Mesenchymal stem cell (in vitro differentiated cells and primary cell): ENCODE measurements around the gene VWA3B.

Source experiments
- DNase-seq: peaks from one replicate; pipeline ENCODE4 v3.0.0-alpha.2; 2013
- H2AFZ ChIP-seq: one replicate; pipeline ENCODE4 v1.6.1; 2013; ENCODE audit warnings: low read depth, mild to moderate bottlenecking, control low read depth, inconsistent platforms, low read length, moderate library complexity
- H2AK5ac ChIP-seq: 2 replicates; pipeline ENCODE4 v1.6.1; 2013; ENCODE audit warnings: low read length, moderate library complexity, mild to moderate bottlenecking, inconsistent platforms; ENCODE audit not compliant: severe bottlenecking
- H2BK120ac ChIP-seq: one replicate; pipeline ENCODE4 v1.6.1; 2013; ENCODE audit warnings: low read depth, mild to moderate bottlenecking, inconsistent platforms, low read length, moderate library complexity
- H2BK12ac ChIP-seq, 2 experiments: one replicate each; pipeline ENCODE4 v1.6.1; 2013; ENCODE audit warnings: inconsistent platforms in 2 of 2, low read length in 2 of 2, mild to moderate bottlenecking in 2 of 2, moderate library complexity in 2 of 2, control low read depth in 1 of 2
- H2BK15ac ChIP-seq: one replicate; pipeline ENCODE4 v1.6.1; 2013; ENCODE audit warnings: mild to moderate bottlenecking, low read depth, inconsistent platforms; ENCODE audit not compliant: poor library complexity, severe bottlenecking
- H2BK5ac ChIP-seq: 2 replicates; pipeline ENCODE4 v1.6.1; 2013; ENCODE audit warnings: low read depth, mild to moderate bottlenecking, low read length, control low read depth, inconsistent platforms; ENCODE audit not compliant: poor library complexity, severe bottlenecking
- H3K14ac ChIP-seq, 2 experiments: one replicate each; pipeline ENCODE4 v1.6.1; 2013; ENCODE audit warnings: inconsistent platforms in 2 of 2, low read length in 2 of 2, control low read depth in 1 of 2, mild to moderate bottlenecking in 1 of 2, moderate library complexity in 1 of 2
- H3K18ac ChIP-seq, 2 experiments: one replicate each; pipeline ENCODE4 v1.6.1; 2013; ENCODE audit warnings: inconsistent platforms in 2 of 2, low read length in 2 of 2, control low read depth in 1 of 2, low read depth in 1 of 2, mild to moderate bottlenecking in 1 of 2
- H3K23ac ChIP-seq, 2 experiments: one replicate each; pipeline ENCODE4 v1.6.1; 2013; ENCODE audit warnings: inconsistent platforms in 2 of 2, low read length in 2 of 2, mild to moderate bottlenecking in 2 of 2, moderate library complexity in 2 of 2, control low read depth in 1 of 2
- H3K27ac ChIP-seq: 2 replicates; pipeline ENCODE4 v1.5.1; 2013; ENCODE audit warnings: mild to moderate bottlenecking, moderate library complexity, low read length, control low read depth, inconsistent platforms; ENCODE audit not compliant: poor library complexity, severe bottlenecking
- H3K27me3 ChIP-seq, 2 experiments: 2 replicates each; pipeline versions ENCODE4 v1.6.1 to v1.7.0; 2013; ENCODE audit warnings: low read length in 2 of 2, mild to moderate bottlenecking in 2 of 2, moderate library complexity in 2 of 2, control low read depth in 1 of 2, inconsistent platforms in 1 of 2; ENCODE audit not compliant: control insufficient read depth in 1 of 2, insufficient read depth in 1 of 2
- H3K36me3 ChIP-seq, 2 experiments: 2 replicates each; pipeline versions ENCODE4 v1.6.1 to v1.7.0; 2013; ENCODE audit warnings: low read length in 2 of 2, control low read depth in 1 of 2, inconsistent platforms in 1 of 2, low read depth in 1 of 2, mild to moderate bottlenecking in 1 of 2; ENCODE audit not compliant: insufficient read depth in 2 of 2, control insufficient read depth in 1 of 2
- H3K4ac ChIP-seq, 2 experiments: one replicate each; pipeline ENCODE4 v1.6.1; 2013; ENCODE audit warnings: inconsistent platforms in 2 of 2, low read length in 2 of 2, mild to moderate bottlenecking in 2 of 2, moderate library complexity in 2 of 2, control low read depth in 1 of 2, low read depth in 1 of 2
- H3K4me1 ChIP-seq: 2 replicates; pipeline ENCODE4 v1.6.1; 2013; ENCODE audit warnings: low read depth, low read length, control low read depth; ENCODE audit not compliant: control insufficient read depth, insufficient read depth
- H3K4me2 ChIP-seq: 2 replicates; pipeline ENCODE4 v1.6.1; 2013; ENCODE audit warnings: low read length, mild to moderate bottlenecking, inconsistent platforms; ENCODE audit not compliant: poor library complexity, severe bottlenecking
- H3K4me3 ChIP-seq, 2 experiments: 2 replicates each; pipeline versions ENCODE4 v1.5.1 to v1.7.0; 2013; ENCODE audit warnings: low read length in 2 of 2, mild to moderate bottlenecking in 2 of 2, control low read depth in 1 of 2, low read depth in 1 of 2; ENCODE audit not compliant: insufficient read depth in 1 of 2
- H3K79me1 ChIP-seq: replicated peaks from 2 replicates; pipeline ENCODE4 v1.6.1; 2013; ENCODE audit warnings: mild to moderate bottlenecking, control low read depth, low read length, inconsistent platforms; ENCODE audit not compliant: poor library complexity, severe bottlenecking
- H3K9ac ChIP-seq: 2 replicates; pipeline ENCODE4 v1.7.0; 2013; ENCODE audit warnings: mild to moderate bottlenecking, low read length, moderate library complexity
- H3K9me3 ChIP-seq: 2 replicates; pipeline ENCODE4 v1.7.0; 2013; ENCODE audit warnings: mild to moderate bottlenecking, low read length; ENCODE audit not compliant: control insufficient read depth
- H4K8ac ChIP-seq: one replicate; pipeline ENCODE4 v1.6.1; 2013; ENCODE audit warnings: inconsistent platforms, mild to moderate bottlenecking, low read length, moderate library complexity
- H4K91ac ChIP-seq: one replicate; pipeline ENCODE4 v1.6.1; 2013; ENCODE audit warnings: mild to moderate bottlenecking, low read length, inconsistent platforms
- whole genome bisulfite sequencing: methylation state at CpG from one replicate; pipeline ENCODE4 v1.1.7; 2013; ENCODE audit warnings: mixed read lengths; 5-methylcytosine and 5-hydroxymethylcytosine counted together

Gene VWA3B

DNA sequence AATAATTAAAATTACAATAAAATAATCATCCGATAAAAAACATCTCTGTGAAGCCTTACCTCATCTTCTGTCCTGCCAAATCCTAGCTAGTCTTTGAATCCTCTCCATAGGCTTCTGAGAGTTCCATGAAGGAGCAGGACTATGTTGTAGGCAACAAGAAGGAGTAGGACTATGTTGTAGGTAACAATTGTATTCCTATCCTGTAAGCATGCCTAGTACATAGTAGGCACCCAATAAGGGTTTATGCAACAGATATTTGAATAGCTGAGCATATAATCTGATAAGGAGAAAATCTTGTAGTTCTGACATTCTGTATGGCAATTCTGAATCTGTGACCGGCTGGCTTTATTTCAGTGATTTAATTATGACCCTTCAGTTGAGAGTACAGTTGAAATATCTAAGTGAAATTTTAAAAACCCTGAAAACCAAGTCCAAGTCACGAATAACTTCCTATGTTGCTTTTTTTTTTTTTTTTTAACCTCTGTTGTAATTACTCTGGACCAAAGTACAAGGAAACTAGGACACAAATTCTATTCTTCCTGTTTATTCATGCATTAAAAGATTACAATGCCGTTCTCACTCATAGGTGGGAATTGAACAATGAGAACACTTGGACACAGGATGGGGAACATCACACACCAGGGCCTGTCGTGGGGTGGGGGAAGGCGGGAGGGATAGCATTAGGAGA lies 27.8 kb downstream of the VWA3B start:
- Histone ChIP-seq H2BK120ac (no peak overlapping the region), H4K8ac (no peak overlapping the region), H3K27ac (no peak overlapping the region), H3K4me2 (no peak overlapping the region), H4K91ac (no peak overlapping the region), H3K79me1 (no peaks in the 10 kb centered on the region), H2AK5ac (no peak overlapping the region), H3K9me3 (peaks cover 18% of the 10 kb centered on the region), H3K9ac (no peak overlapping the region), H2BK5ac (no peak overlapping the region), H2BK12ac (no peak overlapping the region), H2BK15ac (no peak overlapping the region), H3K4me3 (no peak overlapping the region), H3K36me3 (no peaks in the 10 kb centered on the region), H3K4ac (no peak overlapping the region), H3K27me3 (peaks cover 8 to 31% of the 10 kb centered on the region in 2 experiments), H2AFZ (no peak overlapping the region), H3K14ac (no peak overlapping the region), H3K18ac (no peak overlapping the region), H3K4me1 (no peaks in the 10 kb centered on the region), H3K23ac (no peak overlapping the region)
- DNase-seq, result no peak
- 100% methylated on average over 2 of the region's 6 CpGs for WGBS

DNA sequence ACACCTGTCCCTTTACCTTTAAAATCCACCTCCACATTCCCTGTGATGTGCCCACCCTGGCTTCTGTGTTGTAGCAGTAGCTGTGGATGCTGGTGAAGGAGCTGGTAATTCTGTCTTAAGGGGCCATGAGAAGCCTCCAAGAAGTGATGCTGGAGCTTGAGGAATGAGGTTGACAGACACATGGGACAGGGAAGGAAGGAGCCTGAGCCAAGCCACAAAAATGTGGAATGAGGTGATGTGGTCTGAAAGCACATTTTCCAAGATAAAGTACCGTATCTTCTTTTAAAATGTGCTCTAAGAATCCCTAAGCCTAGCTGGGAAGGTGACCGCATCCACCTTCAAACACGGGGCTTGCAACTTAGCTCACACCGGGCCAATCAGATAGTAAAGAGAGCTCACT lies 31.2 kb downstream of the VWA3B start:
- Histone ChIP-seq H3K9me3 (peaks cover 5% of the 10 kb centered on the region), H3K18ac (no peak overlapping the region)
- 87% methylated on average over 4 of the region's 4 CpGs for WGBS

DNA sequence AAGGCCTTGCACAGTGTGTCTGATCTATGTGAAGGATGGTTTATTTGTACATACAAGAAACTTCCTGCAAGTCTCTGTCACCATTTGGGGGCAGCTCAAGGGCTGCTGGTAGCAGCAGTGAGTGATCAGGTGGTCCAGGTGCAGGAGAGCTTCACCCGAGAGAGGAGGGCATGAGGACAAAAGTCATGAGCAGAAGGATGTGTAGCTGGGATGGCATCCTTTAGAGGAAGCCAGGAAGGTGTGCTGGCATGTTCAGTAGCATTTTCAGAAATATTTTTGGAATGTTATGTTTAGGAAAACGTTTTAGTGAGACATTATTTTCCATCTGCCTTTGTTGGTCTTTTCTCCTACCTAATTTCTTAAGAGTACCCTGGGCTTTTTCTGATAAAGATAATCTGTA lies 31.9 kb downstream of the VWA3B start:
- Histone ChIP-seq H3K4me2 (no peak overlapping the region), H3K27me3 (peaks cover 35 to 69% of the 10 kb centered on the region in 2 experiments), H3K4me1 (no peaks in the 10 kb centered on the region), H3K4me3 (no peak overlapping the region), H2AK5ac (no peak overlapping the region), H2BK15ac (no peak overlapping the region), H2AFZ (no peak overlapping the region), H3K4ac (no peak overlapping the region), H3K79me1 (no peaks in the 10 kb centered on the region), H3K9ac (no peak overlapping the region), H2BK5ac (no peak overlapping the region), H3K27ac (no peak overlapping the region), H4K91ac (no peak overlapping the region), H3K14ac (no peak overlapping the region), H3K9me3 (no peaks in the 10 kb centered on the region), H3K18ac (no peak overlapping the region), H2BK120ac (no peak overlapping the region), H2BK12ac (no peak overlapping the region), H4K8ac (no peak overlapping the region), H3K23ac (no peak overlapping the region), H3K36me3 (no peaks in the 10 kb centered on the region)
- 52% methylated on average over 1 of the region's 2 CpGs for WGBS
- no peak for DNase-seq

More for the DNA sequence above, 31.2 kb downstream of the VWA3B start:
- Histone ChIP-seq H4K8ac (no peak overlapping the region), H3K27ac (no peak overlapping the region), H3K79me1 (no peaks in the 10 kb centered on the region), H3K27me3 (peaks cover 28 to 64% of the 10 kb centered on the region in 2 experiments), H3K4me1 (no peaks in the 10 kb centered on the region), H2BK15ac (no peak overlapping the region), H2BK120ac (no peak overlapping the region), H3K4me2 (no peak overlapping the region), H2BK5ac (no peak overlapping the region), H4K91ac (no peak overlapping the region), H2BK12ac (no peak overlapping the region), H3K23ac (no peak overlapping the region), H2AFZ (no peak overlapping the region), H2AK5ac (no peak overlapping the region), H3K4me3 (no peak overlapping the region), H3K9ac (no peak overlapping the region), H3K36me3 (no peaks in the 10 kb centered on the region), H3K4ac (no peak overlapping the region), H3K14ac (no peak overlapping the region)
- no peak for DNase-seq

DNA sequence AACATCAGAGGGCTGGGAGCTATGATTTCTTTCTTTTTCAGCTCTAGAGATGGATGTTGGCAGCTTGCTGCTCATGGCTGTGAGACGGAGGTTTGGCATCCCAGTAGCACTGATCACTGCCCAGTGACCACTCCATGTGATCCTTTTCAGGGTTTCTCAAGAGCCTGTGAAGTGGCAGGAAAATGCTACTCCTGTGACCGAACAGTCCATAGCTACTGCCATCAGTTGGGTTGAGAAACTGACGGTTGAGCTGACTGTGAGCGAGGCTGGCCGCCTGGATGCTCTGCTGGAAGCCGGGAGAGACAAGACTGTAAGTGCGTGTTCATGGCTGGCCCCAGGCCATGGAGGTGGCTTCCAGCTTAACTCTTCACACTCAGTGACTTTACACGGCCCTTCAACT lies 34.2 kb downstream of the VWA3B start:
- no peak overlapping the region for H2BK120ac ChIP-seq
- H2AK5ac ChIP-seq, result no peak overlapping the region
- H4K91ac ChIP-seq, result no peak overlapping the region
- H3K27ac ChIP-seq, result no peak overlapping the region
- H3K27me3 ChIP-seq, result peaks cover 50 to 78% of the 10 kb centered on the region in 2 experiments
- no peak overlapping the region for H3K23ac ChIP-seq
- no peaks in the 10 kb centered on the region for H3K9me3 ChIP-seq
- H2BK15ac ChIP-seq, result no peak overlapping the region
- no peak overlapping the region for H3K18ac ChIP-seq
- no peak overlapping the region for H3K4me3 ChIP-seq
- no peak overlapping the region for H2BK5ac ChIP-seq
- no peaks in the 10 kb centered on the region for H3K79me1 ChIP-seq
- DNase-seq, result no peak
- no peak overlapping the region for H3K4ac ChIP-seq
- H3K4me2 ChIP-seq, result no peak overlapping the region
- H3K36me3 ChIP-seq, result no peaks in the 10 kb centered on the region
- no peaks in the 10 kb centered on the region for H3K4me1 ChIP-seq
- H4K8ac ChIP-seq, result no peak overlapping the region
- no peak overlapping the region for H2BK12ac ChIP-seq
- H3K9ac ChIP-seq, result no peak overlapping the region
- H2AFZ ChIP-seq, result no peak overlapping the region
- H3K14ac ChIP-seq, result peak overlapping the region in 1 of 2 experiments; percentile 70
- WGBS, result 85% methylated on average over 8 of the region's 8 CpGs
